ENCODE results near the gene DMRT2.

- TF ChIP-seq CTCF (IDR thresholded peaks at IDR 0.05; ENCODE audit: borderline replicate concordance, extremely low read depth, low read length, poor library complexity, severe bottlenecking) (no peak), EZH2 (IDR thresholded peaks at IDR 0.05; ENCODE audit: borderline replicate concordance, low read depth, low read length, severe bottlenecking) (no peak)
These were observed 5.5 kb upstream of the DMRT2 start for GRCh38 chr9:1044643-1045042.

All from DND-41 (cell line).